Measurements from ENCODE around the gene CLIC5. TPM values are rescaled to one million over a fixed set of nuclear protein-coding genes. Genes with fewer than 3 reads are reported as not detected.

Gene CLIC5
- total and polyA plus RNA-seq, 12 donors = 0.94 to 5.6 (median 1.6) TPM

GRCh38 chr6:45900808-45901752 lies 114.6 kb downstream of the CLIC5 start:
- no peak overlapping the region for H3K27ac ChIP-seq
- 81 to 85% (median 85%) methylated on average over 9 of the region's 9 CpGs for WGBS, 4 donors

GRCh38 chr6:45899683-45899946 lies 116.0 kb downstream of the CLIC5 start:
- WGBS, 4 donors = 88 to 92% (median 91%) methylated on average over 4 of the region's 4 CpGs
- intact Hi-C loops (cut with DNase I) = no loop called here
- Histone ChIP-seq H3K27ac (no peak overlapping the region), H3K9me3 (replicated peaks in 1 of 3) (no peaks in the 10 kb centered on the region), H3K4me1 (replicated peaks in 1 of 2) (no peaks in the 10 kb centered on the region), H3K36me3 (replicated peaks in 1 of 2) (no peaks in the 10 kb centered on the region), H3K27me3 (no peaks in the 10 kb centered on the region), H3K4me3 (no peak overlapping the region)
- TF ChIP-seq, protein P1, sequence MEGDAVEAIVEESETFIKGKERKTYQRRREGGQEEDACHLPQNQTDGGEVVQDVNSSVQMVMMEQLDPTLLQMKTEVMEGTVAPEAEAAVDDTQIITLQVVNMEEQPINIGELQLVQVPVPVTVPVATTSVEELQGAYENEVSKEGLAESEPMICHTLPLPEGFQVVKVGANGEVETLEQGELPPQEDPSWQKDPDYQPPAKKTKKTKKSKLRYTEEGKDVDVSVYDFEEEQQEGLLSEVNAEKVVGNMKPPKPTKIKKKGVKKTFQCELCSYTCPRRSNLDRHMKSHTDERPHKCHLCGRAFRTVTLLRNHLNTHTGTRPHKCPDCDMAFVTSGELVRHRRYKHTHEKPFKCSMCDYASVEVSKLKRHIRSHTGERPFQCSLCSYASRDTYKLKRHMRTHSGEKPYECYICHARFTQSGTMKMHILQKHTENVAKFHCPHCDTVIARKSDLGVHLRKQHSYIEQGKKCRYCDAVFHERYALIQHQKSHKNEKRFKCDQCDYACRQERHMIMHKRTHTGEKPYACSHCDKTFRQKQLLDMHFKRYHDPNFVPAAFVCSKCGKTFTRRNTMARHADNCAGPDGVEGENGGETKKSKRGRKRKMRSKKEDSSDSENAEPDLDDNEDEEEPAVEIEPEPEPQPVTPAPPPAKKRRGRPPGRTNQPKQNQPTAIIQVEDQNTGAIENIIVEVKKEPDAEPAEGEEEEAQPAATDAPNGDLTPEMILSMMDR (IDR thresholded peaks at IDR 0.05) = no peak
- TF ChIP-seq POLR2A (IDR thresholded peaks at IDR 0.05) = no peak
- DNase-seq = no peak

More at GRCh38 chr6:45900808-45901752, 114.6 kb downstream of the CLIC5 start:
- no peak for TF ChIP-seq POLR2A (IDR thresholded peaks at IDR 0.05)
- TF ChIP-seq, protein P1 (IDR thresholded peaks at IDR 0.05) = no peak
- no peak for DNase-seq
- Histone ChIP-seq H3K4me3 (no peak overlapping the region), H3K9me3 (replicated peaks in 1 of 3) (no peaks in the 10 kb centered on the region), H3K27me3 (no peaks in the 10 kb centered on the region), H3K36me3 (replicated peaks in 1 of 2) (no peaks in the 10 kb centered on the region), H3K4me1 (replicated peaks in 1 of 2) (no peaks in the 10 kb centered on the region)
- intact Hi-C loops (cut with DNase I) = no loop called here

DNA sequence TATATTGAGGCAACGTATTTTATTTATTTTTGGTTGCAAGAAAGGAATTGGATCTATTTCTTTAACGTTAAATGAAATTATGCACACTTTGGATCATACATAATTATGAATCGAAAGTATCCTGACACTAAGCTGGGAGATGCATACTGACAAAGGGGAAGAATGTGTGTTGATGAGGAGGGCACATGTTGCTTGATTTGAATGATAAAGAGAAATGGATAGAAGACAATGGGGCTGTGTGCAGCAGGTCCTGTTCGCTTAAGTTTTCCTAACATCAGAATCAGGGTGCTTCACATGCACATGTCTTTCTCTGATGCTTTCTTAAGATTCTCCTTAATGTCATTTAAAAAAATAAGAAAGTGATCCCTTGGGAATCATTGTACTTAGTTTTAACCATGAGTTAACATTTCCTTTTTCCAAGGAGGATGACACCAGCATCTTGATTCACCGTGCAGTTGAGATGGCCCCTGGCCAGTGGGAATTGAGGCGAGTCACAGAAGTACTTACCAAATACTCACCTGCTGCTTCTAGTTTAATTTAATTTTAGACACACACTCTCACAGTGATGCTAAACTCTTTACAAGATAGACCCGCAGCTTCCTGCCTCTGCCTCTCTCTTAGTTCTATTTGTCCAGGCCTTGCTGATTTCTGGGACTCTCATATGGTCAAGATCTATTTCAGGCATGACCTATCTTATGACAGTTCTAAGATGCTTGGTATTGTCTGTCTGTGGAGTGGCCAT lies 116.5 kb downstream of the CLIC5 start:
- no peaks in the 10 kb centered on the region for H3K36me3 ChIP-seq (replicated peaks in 1 of 2)
- H3K27ac ChIP-seq = no peak overlapping the region
- no peak for DNase-seq
- no peak overlapping the region for H3K4me3 ChIP-seq
- no peaks in the 10 kb centered on the region for H3K4me1 ChIP-seq (replicated peaks in 1 of 2)
- TF ChIP-seq, protein P1 (IDR thresholded peaks at IDR 0.05) = no peak
- TF ChIP-seq POLR2A (IDR thresholded peaks at IDR 0.05) = no peak
- H3K27me3 ChIP-seq = no peaks in the 10 kb centered on the region
- H3K9me3 ChIP-seq (replicated peaks in 1 of 3) = no peaks in the 10 kb centered on the region
- 80 to 83% (median 81%) methylated on average over 7 of the region's 7 CpGs for WGBS, 4 donors
- intact Hi-C loops (cut with DNase I) = no loop called here

GRCh38 chr6:45896783-45897441 lies 118.7 kb downstream of the CLIC5 start:
- no peaks in the 10 kb centered on the region for H3K27me3 ChIP-seq
- H3K4me3 ChIP-seq = no peak overlapping the region
- TF ChIP-seq, protein P1 (IDR thresholded peaks at IDR 0.05) = no peak
- TF ChIP-seq POLR2A (IDR thresholded peaks at IDR 0.05) = no peak
- no peak for DNase-seq
- no peaks in the 10 kb centered on the region for H3K9me3 ChIP-seq (replicated peaks in 1 of 3)
- WGBS, 4 donors = 57 to 78% (median 63%) methylated on average over 5 to 6 of the region's 6 CpGs
- no peaks in the 10 kb centered on the region for H3K36me3 ChIP-seq (replicated peaks in 1 of 2)
- no peak overlapping the region for H3K27ac ChIP-seq
- H3K4me1 ChIP-seq (replicated peaks in 1 of 2) = no peaks in the 10 kb centered on the region
- intact Hi-C loops (cut with DNase I) = no loop called here

All from adrenal gland (tissue), 12 donors.